ENCODE results near the gene PLLP.

Gene PLLP

GRCh38 chr16:57257455-57258070 lies 26.9 kb downstream of the PLLP start:
- DNase-seq (ENCODE audit: low read depth in 4 of 4, low spot score in 1 of 4) = no peak

GRCh38 chr16:57256601-57257395 lies 27.7 kb downstream of the PLLP start:
- no peak for DNase-seq (ENCODE audit: low read depth in 4 of 4, low spot score in 1 of 4)

- no peak for DNase-seq (ENCODE audit: low read depth in 4 of 4, low spot score in 1 of 4)
These were observed 28.6 kb downstream of the PLLP start for GRCh38 chr16:57255686-57256415.

GRCh38 chr16:57253466-57253865 lies 31.0 kb downstream of the PLLP start:
- DNase-seq (ENCODE audit: low read depth in 4 of 4, low spot score in 1 of 4) = no peak

GRCh38 chr16:57252148-57252721 lies 32.2 kb downstream of the PLLP start:
- DNase-seq (ENCODE audit: low read depth in 4 of 4, low spot score in 1 of 4) = no peak

- DNase-seq (ENCODE audit: low read depth in 4 of 4, low spot score in 1 of 4) = no peak
These were observed 33.1 kb downstream of the PLLP start for GRCh38 chr16:57251352-57251751.

GRCh38 chr16:57245472-57246113 lies 38.9 kb downstream of the PLLP start:
- DNase-seq (ENCODE audit: low read depth in 4 of 4, low spot score in 1 of 4) = no peak

- DNase-seq (ENCODE audit: low read depth in 4 of 4, low spot score in 1 of 4) = peak; percentile 87 to 97 (median 92)
These were observed 39.6 kb downstream of the PLLP start, which contains the start of gene ARL2BP for GRCh38 chr16:57244767-57245471. ARL2BP (plus strand) TSS chr16:57245259; CDS start chr16:57245368, 109 bp downstream.

GRCh38 chr16:57244463-57244766 lies 40.1 kb downstream of the PLLP start:
- no peak for DNase-seq (ENCODE audit: low read depth in 4 of 4, low spot score in 1 of 4)

- DNase-seq (ENCODE audit: low read depth in 4 of 4, low spot score in 1 of 4) = no peak
These were observed 41.8 kb downstream of the PLLP start for GRCh38 chr16:57242650-57243049.

- DNase-seq (ENCODE audit: low read depth in 4 of 4, low spot score in 1 of 4) = no peak
These were observed 43.6 kb downstream of the PLLP start for GRCh38 chr16:57240851-57241250.

- no peak for DNase-seq (ENCODE audit: low read depth in 4 of 4, low spot score in 1 of 4)
These were observed 45.4 kb downstream of the PLLP start for GRCh38 chr16:57239107-57239506.

- DNase-seq (ENCODE audit: low read depth in 4 of 4, low spot score in 1 of 4) = no peak
These were observed 45.8 kb downstream of the PLLP start for GRCh38 chr16:57238682-57239081.

- DNase-seq (ENCODE audit: low read depth in 4 of 4, low spot score in 1 of 4) = no peak
These were observed 48.5 kb downstream of the PLLP start for GRCh38 chr16:57236022-57236350.

GRCh38 chr16:57235128-57236021 lies 49.1 kb downstream of the PLLP start:
- peak in 2 of 4 experiments; percentile 2 to 25 for DNase-seq (ENCODE audit: low read depth in 4 of 4, low spot score in 1 of 4)

- no peak for DNase-seq (ENCODE audit: low read depth in 4 of 4, low spot score in 1 of 4)
These were observed 49.8 kb downstream of the PLLP start for GRCh38 chr16:57234707-57235092.

GRCh38 chr16:57233944-57234706 lies 50.3 kb downstream of the PLLP start:
- no peak for DNase-seq (ENCODE audit: low read depth in 4 of 4, low spot score in 1 of 4)

- no peak for DNase-seq (ENCODE audit: low read depth in 4 of 4, low spot score in 1 of 4)
These were observed 52.6 kb downstream of the PLLP start for GRCh38 chr16:57231821-57232350.

GRCh38 chr16:57229079-57229478 lies 55.4 kb downstream of the PLLP start:
- no peak for DNase-seq (ENCODE audit: low read depth in 4 of 4, low spot score in 1 of 4)
